SU-DHL-6 (cell line): ENCODE results near the gene ELAPOR1.

Source experiments
- H2AFZ ChIP-seq: fragments of 200-600 bp; sonication (generic); 2 replicates; pipeline ENCODE4 v1.6.1; 2014; ENCODE audit warnings: low read depth, mild to moderate bottlenecking, moderate library complexity, mixed read lengths, antibody characterized with exemption, low read length; ENCODE audit not compliant: severe bottlenecking
- H3F3A ChIP-seq: fragments of 200-600 bp; shearing (Covaris generic); 2 replicates; pipeline ENCODE4 v1.6.0; 2016; ENCODE audit warnings: antibody characterized with exemption, mild to moderate bottlenecking; ENCODE audit not compliant: insufficient read depth
- H3K27ac ChIP-seq: fragments of 200-600 bp; sonication (generic); 2 replicates; pipeline ENCODE4 v1.5.1; 2016; ENCODE audit warnings: low read depth, mild to moderate bottlenecking, low read length, moderate library complexity, mixed read lengths
- H3K27me3 ChIP-seq: fragments of 200-600 bp; sonication (generic), shearing (Covaris generic); 2 replicates; pipeline ENCODE4 v1.6.0; 2014; ENCODE audit warnings: mild to moderate bottlenecking, low read length
- H3K36me3 ChIP-seq: fragments of 200-600 bp; sonication (generic); 2 replicates; pipeline ENCODE4 v1.6.1; 2014; ENCODE audit warnings: mild to moderate bottlenecking, low read length, mixed read lengths
- H3K4me2 ChIP-seq: fragments of 300-600, 200-600 bp; shearing (Covaris generic), sonication (generic); 2 replicates; pipeline ENCODE4 v1.6.0; 2014; ENCODE audit warnings: low read length, low read depth, mild to moderate bottlenecking; ENCODE audit not compliant: poor library complexity, severe bottlenecking
- H3K4me3 ChIP-seq: fragments of 200-600 bp; sonication (generic); 2 replicates; pipeline ENCODE4 v1.5.1; 2014; ENCODE audit warnings: antibody characterized with exemption, low read length, mild to moderate bottlenecking, mixed read lengths; ENCODE audit not compliant: insufficient read depth, poor library complexity, severe bottlenecking
- H3K79me2 ChIP-seq: fragments of 200-600 bp; sonication (generic); 2 replicates; pipeline ENCODE4 v1.6.1; 2014; ENCODE audit warnings: mild to moderate bottlenecking, low read length, moderate library complexity; ENCODE audit not compliant: insufficient read depth
- H3K9ac ChIP-seq: fragments of 200-600 bp; sonication (generic); 2 replicates; pipeline ENCODE4 v1.7.0; 2014; ENCODE audit warnings: mild to moderate bottlenecking, low read length
- H3K9me2 ChIP-seq: fragments of 200-600 bp; sonication (generic); replicated peaks from 2 replicates; pipeline ENCODE4 v1.6.1; 2014; ENCODE audit warnings: low read length; ENCODE audit not compliant: insufficient read depth
- H3K9me3 ChIP-seq: fragments of 200-600 bp; sonication (generic); 2 replicates; pipeline ENCODE4 v1.6.1; 2014; ENCODE audit warnings: low read length, mixed read lengths; ENCODE audit not compliant: insufficient read depth
- H4K20me1 ChIP-seq: fragments of 200-600 bp; sonication (generic); 2 replicates; pipeline ENCODE4 v1.6.1; 2014; ENCODE audit warnings: low read depth, mild to moderate bottlenecking, antibody characterized with exemption, low read length, moderate library complexity, mixed read lengths
- CTCF ChIP-seq: fragments of 200-600 bp; sonication (generic); IDR thresholded peaks from one replicate; pipeline ENCODE4 v1.5.1; 2017; ENCODE audit warnings: antibody characterized with exemption, mild to moderate bottlenecking, low read length, moderate library complexity; ENCODE audit not compliant: insufficient read depth, poor library complexity, severe bottlenecking
- EZH2phosphoT487 ChIP-seq: fragments of 200-600 bp; sonication (generic), shearing (Covaris generic); conservative IDR thresholded peaks from 2 replicates; pipeline ENCODE4 v1.6.1; 2018; ENCODE audit warnings: mild to moderate bottlenecking, antibody characterized with exemption, low read length, moderate library complexity, mixed read lengths

The ELAPOR1 gene

GRCh38 chr1:109079240-109079622 lies 34.7 kb upstream of the ELAPOR1 start:
- no peak overlapping the region for H3K4me2 ChIP-seq

GRCh38 chr1:109080441-109081082 lies 33.4 kb upstream of the ELAPOR1 start:
- Histone ChIP-seq H4K20me1 (no peaks in the 10 kb centered on the region), H3K4me3 (no peak overlapping the region), H3K79me2 (peaks cover 2% of the 10 kb centered on the region; the same call in 1 of the 2 replicates), H3K9me3 (no peaks in the 10 kb centered on the region), H3K36me3 (no peaks in the 10 kb centered on the region), H3K9me2 (no peaks in the 10 kb centered on the region), H3K4me2 (no peak overlapping the region), H3K27ac (no peak overlapping the region), H3K9ac (no peak overlapping the region), H3F3A (peaks cover 8% of the 10 kb centered on the region; the same call in 1 of the 2 replicates), H3K27me3 (no peaks in the 10 kb centered on the region), H2AFZ (no peak overlapping the region)
- TF ChIP-seq CTCF = no peak
- TF ChIP-seq EZH2phosphoT487 = no peak

More at GRCh38 chr1:109079240-109079622, 34.7 kb upstream of the ELAPOR1 start:
- H2AFZ ChIP-seq = no peak overlapping the region
- H4K20me1 ChIP-seq = no peaks in the 10 kb centered on the region
- H3K36me3 ChIP-seq = no peaks in the 10 kb centered on the region
- peaks cover 14% of the 10 kb centered on the region; the same call in 1 of the 2 replicates for H3K79me2 ChIP-seq
- peaks cover 8% of the 10 kb centered on the region; the same call in 1 of the 2 replicates for H3F3A ChIP-seq
- H3K9me2 ChIP-seq = no peaks in the 10 kb centered on the region
- no peak for TF ChIP-seq EZH2phosphoT487
- no peak for TF ChIP-seq CTCF
- H3K9me3 ChIP-seq = no peaks in the 10 kb centered on the region
- H3K9ac ChIP-seq = no peak overlapping the region
- H3K27me3 ChIP-seq = no peaks in the 10 kb centered on the region
- H3K27ac ChIP-seq = no peak overlapping the region
- no peak overlapping the region for H3K4me3 ChIP-seq

- no peaks in the 10 kb centered on the region for H3F3A ChIP-seq
- H3K9ac ChIP-seq = no peak overlapping the region
- no peak overlapping the region for H3K27ac ChIP-seq
- H3K27me3 ChIP-seq = no peaks in the 10 kb centered on the region
- H3K36me3 ChIP-seq = no peaks in the 10 kb centered on the region
- H3K4me2 ChIP-seq = no peak overlapping the region
- H3K9me3 ChIP-seq = no peaks in the 10 kb centered on the region
- TF ChIP-seq CTCF (no peak), EZH2phosphoT487 (no peak)
- no peaks in the 10 kb centered on the region for H4K20me1 ChIP-seq
- no peak overlapping the region for H3K4me3 ChIP-seq
- no peak overlapping the region for H2AFZ ChIP-seq
- no peaks in the 10 kb centered on the region for H3K79me2 ChIP-seq
- H3K9me2 ChIP-seq = no peaks in the 10 kb centered on the region
These were observed 30.4 kb upstream of the ELAPOR1 start for GRCh38 chr1:109083501-109083900.
